Bronchial epithelial cell (primary cell): ENCODE measurements around the gene TXK. TPM values are rescaled to one million over a fixed set of nuclear protein-coding genes. Genes with fewer than 3 reads are reported as not detected.

ENCODE experiments used
- DNase-seq: peaks from one replicate; pipeline ENCODE4 v3.0.0-alpha.2; 2010; ENCODE audit warnings: low read depth
- FAIRE-seq: peaks from 2 replicates; lab custom pipeline; 2011; peaks lifted over from hg19 to GRCh38; lab: Jason Lieb, UNC
- H3K27me3 ChIP-seq: 2 replicates; pipeline ENCODE4 v1.5.1; 2011; ENCODE audit warnings: low read length; ENCODE audit not compliant: control insufficient read depth, insufficient read depth
- H3K36me3 ChIP-seq: 2 replicates; pipeline ENCODE4 v1.5.1; 2011; ENCODE audit warnings: low read length; ENCODE audit not compliant: control insufficient read depth, insufficient read depth
- H3K4me3 ChIP-seq: 2 replicates; pipeline ENCODE4 v1.5.1; 2011; ENCODE audit warnings: mild to moderate bottlenecking, low read depth, low read length, control low read depth
- CTCF ChIP-seq: IDR thresholded peaks from 2 replicates; pipeline ENCODE4 v1.5.1; 2011; ENCODE audit warnings: mild to moderate bottlenecking, moderate library complexity, low read length, control low read depth, inconsistent platforms; ENCODE audit not compliant: insufficient read depth, severe bottlenecking
- total RNA-seq: library from RNA; depleted of rRNA; stranded (reverse); fragments of >200 nt; gene quantifications from 2 replicates; pipeline ENCODE4 v1.2.1, GENCODE V29; 2014

Gene TXK
- total RNA-seq, 1 donor from 2014 or later, result under 0.01 TPM

- no peak for TF ChIP-seq CTCF
- peak; percentile 38 for DNase-seq
- no peaks in the 10 kb centered on the region for H3K27me3 ChIP-seq
- H3K4me3 ChIP-seq, result no peak overlapping the region
- H3K36me3 ChIP-seq, result no peaks in the 10 kb centered on the region
- FAIRE-seq, result no peak
Measured at GRCh38 chr4:48112017-48112667, 21.9 kb downstream of the TXK start.

DNA sequence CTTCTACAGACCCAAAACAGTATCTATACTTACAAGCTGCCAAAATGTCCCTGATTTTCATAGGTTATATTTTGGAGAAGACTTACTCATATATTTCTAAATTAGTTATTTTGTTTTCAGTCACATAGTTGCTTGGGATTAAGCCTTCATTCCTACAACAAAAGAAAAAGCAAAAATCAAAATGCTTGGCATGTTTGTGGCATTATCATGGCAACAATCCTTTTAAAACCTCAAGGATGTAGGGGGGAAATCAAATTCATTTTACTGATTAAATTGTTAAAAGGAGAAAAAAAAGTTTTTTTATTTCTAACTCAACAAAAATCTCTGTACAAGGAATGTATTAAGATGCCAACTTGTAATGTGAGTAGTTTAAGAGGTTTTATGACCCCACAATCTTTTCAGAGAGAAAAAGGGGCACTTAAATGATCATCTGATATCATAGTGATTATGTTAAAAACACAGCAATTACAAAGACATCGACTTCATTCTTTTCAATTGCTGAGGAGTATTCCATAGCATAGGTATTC, 23.5 kb downstream of the TXK start:
- H3K27me3 ChIP-seq, result no peaks in the 10 kb centered on the region
- DNase-seq (no peak), FAIRE-seq (no peak)
- no peak for TF ChIP-seq CTCF
- H3K36me3 ChIP-seq, result no peaks in the 10 kb centered on the region
- H3K4me3 ChIP-seq, result no peak overlapping the region

- peak; percentile 66 for TF ChIP-seq CTCF
- H3K36me3 ChIP-seq, result no peaks in the 10 kb centered on the region
- DNase-seq, result peak; percentile 71
- FAIRE-seq, result no peak
- no peaks in the 10 kb centered on the region for H3K27me3 ChIP-seq
- H3K4me3 ChIP-seq, result no peak overlapping the region
Measured at GRCh38 chr4:48109413-48110263, 24.4 kb downstream of the TXK start.

DNA sequence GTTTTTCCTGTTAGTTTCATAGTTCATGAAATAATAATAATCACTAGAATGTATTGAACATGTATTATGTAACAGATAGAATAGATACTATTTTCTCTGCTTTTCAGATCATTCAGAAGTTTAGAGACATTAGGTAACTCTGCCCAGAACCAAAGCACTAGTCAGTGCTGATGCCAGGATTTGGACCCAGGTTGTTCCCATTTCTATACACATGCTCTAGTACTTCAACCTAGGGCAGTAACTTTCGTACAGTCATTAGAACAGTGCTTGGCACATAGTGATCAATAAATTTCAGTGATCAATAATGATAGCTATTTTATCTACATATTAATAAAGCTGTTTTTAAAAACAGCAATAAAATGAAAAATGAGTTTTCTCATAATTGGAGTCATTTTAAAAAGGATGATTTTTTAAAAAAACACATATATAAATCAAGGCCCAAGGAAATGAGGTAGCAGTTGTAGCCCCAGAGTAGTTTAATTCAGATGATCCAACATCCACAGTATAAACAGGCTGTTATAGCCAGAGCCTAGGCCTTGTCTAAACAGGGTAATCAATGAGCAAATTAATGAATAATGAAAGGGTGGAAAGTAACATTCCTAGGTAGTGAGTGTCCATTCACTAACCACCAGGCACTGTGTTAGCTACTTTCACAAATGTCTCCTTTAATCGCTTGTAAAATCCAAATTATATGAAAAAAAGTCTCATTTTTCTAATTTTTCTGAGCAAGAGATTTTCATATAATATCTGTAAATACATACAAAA, 25.6 kb downstream of the TXK start:
- no peak for DNase-seq
- no peak for FAIRE-seq
- Histone ChIP-seq H3K4me3 (no peak overlapping the region), H3K36me3 (no peaks in the 10 kb centered on the region), H3K27me3 (no peaks in the 10 kb centered on the region)
- TF ChIP-seq CTCF, result no peak

DNA sequence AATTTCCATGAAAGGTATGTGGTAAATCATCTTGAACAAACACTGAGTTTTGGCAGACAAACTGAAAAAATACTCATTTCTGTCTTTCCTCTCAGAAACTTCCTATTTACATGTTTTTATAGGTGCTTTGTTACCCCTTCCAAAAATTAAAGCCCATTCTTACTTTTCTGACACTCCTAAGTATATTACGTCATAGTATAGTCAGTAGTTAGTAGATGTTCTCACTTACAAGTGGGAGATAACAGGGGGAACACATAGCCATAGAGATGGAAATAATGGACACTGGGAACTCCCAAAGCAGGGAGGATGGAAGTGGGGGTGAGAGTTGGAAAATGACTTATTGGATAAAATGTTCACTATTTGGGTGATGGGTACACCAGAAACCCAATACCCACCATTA, 28.8 kb downstream of the TXK start:
- Histone ChIP-seq H3K4me3 (no peak overlapping the region), H3K36me3 (no peaks in the 10 kb centered on the region), H3K27me3 (no peaks in the 10 kb centered on the region)
- DNase-seq (no peak), FAIRE-seq (no peak)
- no peak for TF ChIP-seq CTCF
